Measurements from ENCODE around the gene ANKRD55.
A peak's percentile ranks its signal among the peaks of the same experiment; 100 is the strongest.
"Not testable (repeated sequence)": the region's sequence is repeated elsewhere in the genome, so short reads cannot be mapped to it uniquely, and the experiment has no call there.

ANKRD55 gene

GRCh38 chr5:56233230-56233629 lies at the start of gene ANKRD55:
Gene ANKRD55, minus strand, starts transcription at chr5:56233330. Its CDS starts 417 bp downstream, at chr5:56232913.
- peak; percentile 58 for FAIRE-seq
- DNase-seq (ENCODE audit: low spot score), result no peak

DNA sequence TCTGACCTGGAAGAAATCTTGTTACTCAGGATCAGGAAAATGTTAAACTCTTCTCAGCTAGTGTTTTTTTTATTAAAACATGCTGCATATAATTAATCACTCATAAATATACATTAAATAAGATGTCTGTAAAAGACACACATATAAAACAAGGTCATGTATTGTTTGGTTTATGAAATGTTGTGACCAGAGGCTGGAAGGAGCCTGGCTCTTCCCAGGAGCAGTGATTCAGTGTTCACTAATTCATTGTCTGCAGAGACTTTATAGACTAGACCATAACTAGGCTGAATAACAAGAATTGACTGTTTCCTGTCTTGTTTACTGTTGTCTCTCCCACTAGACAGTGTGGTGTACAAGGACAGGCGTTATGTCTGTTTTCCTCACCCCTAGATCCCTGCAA lies 49.1 kb upstream of the ANKRD55 start:
- DNase-seq (ENCODE audit: low spot score) (no peak), FAIRE-seq (no peak)

GRCh38 chr5:56281489-56282165 lies 48.5 kb upstream of the ANKRD55 start:
- DNase-seq (ENCODE audit: low spot score) (no peak), FAIRE-seq (no peak)

DNA sequence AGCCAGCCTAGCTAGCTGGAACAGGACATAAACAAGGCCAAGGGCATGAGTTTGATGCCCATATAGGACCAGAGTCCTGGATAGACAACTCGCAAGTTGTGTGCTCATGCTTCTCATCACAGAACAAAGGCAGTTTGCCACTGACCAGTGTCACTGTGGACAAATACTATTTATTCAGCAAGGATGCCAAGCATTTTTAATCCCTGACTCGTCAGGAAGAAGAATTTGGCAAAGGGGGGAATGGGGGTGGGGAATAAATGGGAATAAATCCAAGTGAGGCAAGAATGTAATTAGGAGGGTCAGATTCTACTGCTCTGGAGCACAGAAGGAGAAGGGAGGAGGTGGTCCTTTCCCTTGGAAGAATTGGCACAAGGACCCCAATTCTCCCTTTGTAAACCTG lies 46.8 kb upstream of the ANKRD55 start:
- no peak for FAIRE-seq
- DNase-seq (ENCODE audit: low spot score), result peak; percentile 77

- no peak for FAIRE-seq
Observed at GRCh38 chr5:56279291-56279690, 46.2 kb upstream of the ANKRD55 start.

DNA sequence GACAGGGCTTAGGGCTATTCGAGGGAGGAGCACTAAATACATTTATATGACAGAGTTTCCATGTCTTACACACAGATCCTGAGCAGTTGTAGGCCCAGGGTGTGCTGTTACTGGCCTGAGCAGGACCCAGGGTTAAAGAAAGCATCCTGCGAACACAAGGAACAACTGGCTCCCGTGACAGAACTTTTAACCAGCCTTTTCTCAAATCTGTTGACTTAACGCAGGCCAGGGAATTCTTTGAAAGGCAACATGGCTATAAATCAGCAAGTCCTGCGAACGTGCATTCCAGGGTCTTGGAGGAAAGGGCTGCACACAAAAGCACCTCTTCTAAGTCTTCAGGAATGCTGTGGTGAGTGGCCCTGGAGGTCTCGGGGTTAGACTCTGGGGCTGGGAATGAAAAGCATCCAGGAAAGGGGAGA lies 45.2 kb upstream of the ANKRD55 start:
- FAIRE-seq (peak; percentile 80), DNase-seq (ENCODE audit: low spot score) (peak; percentile 71)

More at GRCh38 chr5:56279291-56279690, 46.2 kb upstream of the ANKRD55 start:
- DNase-seq (ENCODE audit: low spot score), result no peak

DNA sequence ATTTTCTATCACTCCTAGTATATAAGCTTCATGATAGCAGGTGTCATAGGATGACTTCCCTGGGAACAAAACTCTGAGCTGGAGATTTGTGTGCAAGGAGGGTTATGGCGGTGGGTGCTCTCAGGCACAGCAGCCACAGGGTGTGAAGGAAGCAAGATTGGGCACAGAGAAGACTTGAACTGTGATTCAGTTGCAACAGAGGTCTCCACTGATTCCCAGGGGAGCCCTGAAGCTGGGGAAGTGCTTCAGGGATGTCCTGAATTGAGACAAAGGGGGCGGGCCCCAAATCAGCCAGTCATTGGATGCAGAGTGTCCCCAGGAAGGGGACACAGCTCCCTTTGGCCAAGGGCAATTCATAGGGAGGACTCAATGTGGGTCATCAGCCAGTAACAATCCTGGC lies 44.4 kb upstream of the ANKRD55 start:
- no peak for DNase-seq (ENCODE audit: low spot score)
- no peak for FAIRE-seq

DNA sequence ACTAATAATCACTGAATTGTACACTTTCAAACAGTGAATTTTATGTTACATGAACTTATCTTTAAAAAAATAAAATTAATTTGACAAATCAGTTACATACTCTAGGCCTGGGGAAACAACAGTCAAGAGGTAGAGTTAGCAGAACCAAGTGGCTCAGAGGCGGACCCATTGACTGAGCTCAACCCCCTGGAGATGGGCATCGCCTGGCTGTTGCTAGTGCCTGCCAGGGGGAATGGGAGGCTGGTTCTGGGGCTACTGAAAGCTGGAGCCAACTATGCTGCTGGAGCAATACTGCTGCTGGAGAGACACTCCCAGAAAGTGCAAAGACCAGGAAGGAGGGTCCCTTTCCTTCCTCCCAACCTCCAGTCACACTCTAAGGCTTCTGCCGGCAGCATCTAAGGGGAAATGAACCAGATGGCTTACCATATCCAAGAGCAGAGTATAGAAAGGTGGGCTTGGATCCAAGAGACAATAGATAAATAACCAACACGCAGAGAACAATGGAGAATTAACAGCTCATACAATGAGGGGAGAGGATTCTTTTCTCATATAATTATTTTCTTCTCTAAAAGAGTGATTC lies 40.3 kb upstream of the ANKRD55 start:
- FAIRE-seq (no peak), DNase-seq (ENCODE audit: low spot score) (no peak)

DNA sequence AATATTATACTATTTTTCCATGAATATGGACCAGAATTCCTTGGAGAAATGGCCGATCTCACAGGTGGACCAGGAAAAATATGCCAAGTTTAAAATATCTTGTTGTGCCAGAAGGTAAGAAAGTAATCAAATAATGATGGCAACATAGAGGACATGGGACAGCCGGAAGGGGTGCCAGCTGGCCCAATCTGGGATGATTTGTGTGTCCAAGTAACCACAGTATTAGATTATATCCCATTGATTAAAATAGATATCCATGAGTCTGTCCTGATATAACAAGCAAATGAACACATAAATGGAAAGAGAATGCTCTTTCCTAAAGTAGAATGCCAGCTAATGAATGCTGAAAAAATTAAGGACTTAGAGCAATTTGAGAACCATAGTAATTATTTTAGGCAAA lies 39.6 kb upstream of the ANKRD55 start:
- DNase-seq (ENCODE audit: low spot score) (no peak), FAIRE-seq (no peak)

- peak; percentile 79 for FAIRE-seq
- DNase-seq (ENCODE audit: low spot score), result peak; percentile 76
Observed at GRCh38 chr5:56270568-56271392, 37.6 kb upstream of the ANKRD55 start.

DNA sequence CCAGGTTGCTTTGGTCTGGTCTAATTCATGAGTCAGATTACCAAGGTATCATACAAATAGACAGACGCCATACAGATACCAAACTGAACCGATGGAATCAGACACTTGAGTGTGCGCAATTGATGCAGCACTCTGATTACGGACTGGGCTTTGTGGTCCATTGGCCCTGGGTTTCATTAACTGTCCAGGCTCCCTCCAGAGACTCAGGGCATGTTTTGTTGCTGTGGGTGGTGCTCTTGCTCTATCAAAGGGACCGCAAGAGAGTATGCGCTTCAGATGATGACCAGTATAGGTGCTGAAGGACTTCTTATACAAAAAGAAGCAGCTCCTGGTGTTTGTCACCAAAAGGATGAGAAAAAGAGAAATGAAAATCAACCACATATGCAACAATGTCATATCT lies 36.9 kb upstream of the ANKRD55 start:
- DNase-seq (ENCODE audit: low spot score) (no peak), FAIRE-seq (no peak)

- DNase-seq (ENCODE audit: low spot score) (peak; percentile 46), FAIRE-seq (no peak)
Observed at GRCh38 chr5:56269216-56269927, 36.2 kb upstream of the ANKRD55 start.

DNA sequence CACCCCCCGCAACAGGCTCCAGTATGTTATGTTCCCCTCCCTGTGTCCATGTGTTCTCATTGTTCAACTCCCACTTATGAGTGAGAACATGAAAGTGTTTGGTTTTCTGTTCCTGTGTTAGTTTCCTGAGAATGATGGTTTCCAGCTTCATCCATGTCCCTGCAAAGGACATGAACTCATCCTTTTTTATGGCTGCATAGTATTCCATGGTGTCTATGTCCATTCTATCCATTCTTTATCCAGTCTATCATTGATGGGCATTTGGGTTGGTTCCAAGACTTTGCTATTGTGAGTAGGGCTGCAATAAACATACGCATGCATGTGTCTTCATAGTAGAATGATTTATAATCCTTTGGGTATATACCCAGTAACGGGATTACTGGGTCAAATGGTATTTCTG lies 35.6 kb upstream of the ANKRD55 start:
- not testable (repeated sequence) for DNase-seq (ENCODE audit: low spot score); FAIRE-seq

GRCh38 chr5:56267856-56268255 lies 34.7 kb upstream of the ANKRD55 start:
- no peak for FAIRE-seq

DNA sequence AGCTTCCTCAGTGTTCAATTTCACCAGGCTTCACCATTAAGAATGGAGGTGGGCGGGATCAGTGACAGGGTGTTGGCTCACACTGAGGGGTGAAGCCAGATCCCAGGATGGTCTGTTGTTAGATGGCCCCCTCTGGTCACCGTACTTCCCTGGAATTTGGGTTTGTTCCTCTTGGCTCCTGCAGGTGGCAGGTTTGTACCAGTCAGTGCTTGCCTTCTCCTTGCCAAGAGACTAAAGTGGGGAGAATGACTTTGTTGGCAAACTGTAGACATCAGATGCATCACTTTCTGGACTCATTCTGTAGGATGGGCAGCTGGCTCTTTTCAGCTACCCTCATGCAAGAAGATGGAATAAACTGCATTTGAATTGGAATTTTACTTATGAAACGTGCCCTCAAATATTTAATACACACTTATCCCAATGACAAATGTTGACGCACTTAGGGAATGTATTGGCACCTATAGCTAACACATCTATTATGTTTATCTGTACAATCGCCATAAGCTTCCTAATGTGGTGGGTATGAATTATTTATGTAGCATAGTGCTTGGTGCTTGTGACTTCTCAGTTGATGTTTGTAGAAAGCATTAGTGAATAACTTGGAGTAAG lies 31.4 kb upstream of the ANKRD55 start:
- DNase-seq (ENCODE audit: low spot score) (peak; percentile 74), FAIRE-seq (no peak)

More at GRCh38 chr5:56267856-56268255, 34.7 kb upstream of the ANKRD55 start:
- no peak for DNase-seq (ENCODE audit: low spot score)

GRCh38 chr5:56262279-56262678 lies 29.1 kb upstream of the ANKRD55 start:
- DNase-seq (ENCODE audit: low spot score) (no peak), FAIRE-seq (no peak)

DNA sequence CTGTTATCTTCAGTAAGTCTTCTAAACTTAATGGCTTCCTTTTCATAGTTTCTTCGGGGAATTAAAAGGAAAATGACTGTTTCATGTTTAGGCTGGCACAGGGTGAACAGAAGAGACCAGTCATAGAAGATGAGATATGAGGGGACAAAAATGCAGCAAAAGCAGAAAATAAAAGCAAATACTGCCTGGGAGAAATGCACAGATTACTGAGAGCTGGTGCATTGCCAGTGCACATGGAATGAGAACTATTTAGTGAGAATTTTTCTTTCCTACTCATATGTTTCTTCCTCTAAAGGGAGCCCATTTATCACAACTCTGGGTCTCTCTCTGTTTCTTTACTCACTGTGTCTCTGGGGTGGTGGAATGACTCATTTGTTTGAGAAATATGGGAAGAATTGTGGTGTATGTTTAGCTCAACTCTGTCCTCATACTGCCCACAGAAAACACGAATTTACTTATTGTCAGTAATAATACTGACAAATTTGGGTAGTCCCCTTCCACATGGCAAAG lies 25.9 kb upstream of the ANKRD55 start:
- DNase-seq (ENCODE audit: low spot score) (no peak), FAIRE-seq (no peak)

- FAIRE-seq; DNase-seq (ENCODE audit: low spot score): not testable (repeated sequence)
Observed at GRCh38 chr5:56257763-56258529, 24.8 kb upstream of the ANKRD55 start.

DNA sequence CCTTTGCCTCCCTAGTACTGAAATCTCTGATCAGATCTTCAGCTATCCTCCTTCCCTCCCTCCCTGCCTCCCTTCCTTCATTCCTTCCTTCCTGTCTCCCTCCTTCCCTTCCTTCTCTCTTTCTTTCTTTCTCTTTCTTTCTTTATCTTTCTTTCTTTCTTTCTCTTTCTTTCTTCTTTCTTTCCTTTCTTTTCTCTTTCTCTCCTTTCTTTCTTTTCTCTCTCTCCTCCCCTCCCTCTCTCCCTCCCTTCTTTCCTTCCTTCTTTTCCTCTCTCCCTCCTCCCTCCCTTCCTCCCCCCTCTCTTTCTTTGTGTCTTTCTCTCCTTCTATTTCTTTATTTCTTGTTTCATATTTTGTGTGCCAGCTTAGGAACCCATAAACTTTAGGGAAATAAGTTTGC lies 23.9 kb upstream of the ANKRD55 start:
- no peak for DNase-seq (ENCODE audit: low spot score)
- FAIRE-seq, result no peak

DNA sequence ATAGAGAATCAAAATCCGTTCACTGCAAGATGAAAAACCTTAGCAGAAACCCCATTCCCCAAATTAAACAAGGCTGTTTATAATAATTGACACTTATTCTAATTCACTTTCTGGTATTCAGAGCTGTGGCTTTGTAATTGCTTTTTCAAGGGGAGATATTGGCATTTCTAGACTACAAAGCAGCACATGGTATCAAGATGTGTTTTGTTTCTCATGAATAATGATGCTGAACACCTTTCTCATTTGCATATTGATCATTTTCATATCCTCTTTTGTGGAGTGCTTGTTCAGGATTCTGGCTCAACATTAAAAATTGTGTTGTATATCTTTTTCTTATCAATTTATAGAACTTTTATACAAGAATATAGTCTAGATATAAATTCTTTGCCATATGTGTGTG lies 22.4 kb upstream of the ANKRD55 start:
- DNase-seq (ENCODE audit: low spot score) (no peak), FAIRE-seq (no peak)

Data from urothelium cell line (cell line).